Endothelial cell of umbilical vein (primary cell): ENCODE data around the gene ABL1. TPM values are rescaled to one million over a fixed set of nuclear protein-coding genes. Genes with fewer than 3 reads are reported as not detected.

Experiments used
- BruUV-seq: library from RNA; stranded (reverse); fragments of 400-500 nt; replicated peaks from 2 replicates; lab custom pipeline; 2021; lab: Mats Ljungman, UMichigan
- CTCF ChIA-PET: fragments of 300-600, 350-600 bp; sonication (Branson Sonifier 250); formaldehyde crosslinking; loops from one replicate; lab custom pipeline; 2021; ENCODE audit warnings: antibody characterized with exemption, inconsistent platforms; lab: Charles Lee
- POLR2A ChIA-PET: fragments of 300-600, 350-600 bp; sonication (Branson Sonifier 250); formaldehyde crosslinking; loops from one replicate; lab custom pipeline; 2021; ENCODE audit warnings: antibody characterized with exemption, inconsistent platforms; lab: Charles Lee
- DNase-seq: peaks from one replicate; pipeline ENCODE4 v3.0.0-alpha.2; 2011; ENCODE audit warnings: low read depth, low spot score
- FAIRE-seq: peaks from 2 replicates; lab custom pipeline; 2011; peaks lifted over from hg19 to GRCh38; lab: Jason Lieb, UNC
- H2AFZ ChIP-seq: 2 replicates; pipeline ENCODE4 v1.6.0; 2012; ENCODE audit warnings: low read depth, low read length, control low read depth, inconsistent platforms
- H3K27ac ChIP-seq: 2 replicates; pipeline ENCODE4 v1.5.1; 2011; ENCODE audit warnings: low read depth, mild to moderate bottlenecking, control low read depth, low read length, moderate library complexity; ENCODE audit not compliant: insufficient read depth
- H3K27me3 ChIP-seq, 2 experiments: 2 replicates each; pipeline versions ENCODE4 v1.6.0 to v1.6.1; 2011; ENCODE audit warnings: low read length in 2 of 2, mixed read lengths in 1 of 2; ENCODE audit not compliant: control insufficient read depth in 2 of 2, insufficient read depth in 2 of 2
- H3K36me3 ChIP-seq, 2 experiments: 2 replicates in 1 of 2; 3 replicates in 1 of 2; pipeline ENCODE4 v1.5.1; 2011; ENCODE audit warnings: low read length in 2 of 2, mild to moderate bottlenecking in 1 of 2, moderate library complexity in 1 of 2; ENCODE audit not compliant: control insufficient read depth in 2 of 2, insufficient read depth in 2 of 2; ENCODE audit errors: extremely low read depth in 1 of 2
- H3K4me1 ChIP-seq: 3 replicates; pipeline ENCODE4 v1.5.1; 2011; ENCODE audit warnings: mild to moderate bottlenecking, low read length; ENCODE audit not compliant: control insufficient read depth, insufficient read depth; ENCODE audit errors: extremely low read depth
- H3K4me2 ChIP-seq: 2 replicates; pipeline ENCODE4 v1.6.1; 2011; ENCODE audit warnings: low read length, control low read depth, mixed read lengths; ENCODE audit not compliant: insufficient read depth
- H3K4me3 ChIP-seq, 3 experiments: fragments of 200-600 bp in 1 of 3; sonication (generic), shearing (Covaris generic) in 1 of 3; replicated peaks in 1 of 3; 2 replicates each; pipeline ENCODE4 v1.5.1; 2011 to 2016; ENCODE audit warnings: control low read depth in 3 of 3, low read length in 3 of 3, mild to moderate bottlenecking in 2 of 3, inconsistent platforms in 1 of 3, low read depth in 1 of 3, moderate library complexity in 1 of 3; ENCODE audit not compliant: insufficient read depth in 1 of 3
- H3K79me2 ChIP-seq: 2 replicates; pipeline ENCODE4 v1.6.0; 2012; ENCODE audit warnings: low read length, inconsistent platforms; ENCODE audit not compliant: control insufficient read depth, insufficient read depth
- H3K9ac ChIP-seq: replicated peaks from 2 replicates; pipeline ENCODE3; 2011; ENCODE audit warnings: low read length, control low read depth; ENCODE audit not compliant: insufficient read depth; ENCODE audit errors: extremely low read depth
- H3K9me1 ChIP-seq: replicated peaks from 3 replicates; pipeline ENCODE4 v1.6.0; 2011; ENCODE audit warnings: mild to moderate bottlenecking, low read length; ENCODE audit not compliant: control insufficient read depth, insufficient read depth; ENCODE audit errors: extremely low read depth
- H3K9me3 ChIP-seq: replicated peaks from 2 replicates; pipeline ENCODE4 v1.5.1; 2012; ENCODE audit warnings: low read length, inconsistent platforms; ENCODE audit not compliant: control insufficient read depth, insufficient read depth
- H4K20me1 ChIP-seq: replicated peaks from 2 replicates; pipeline ENCODE3; 2011; ENCODE audit warnings: mild to moderate bottlenecking, low read length; ENCODE audit not compliant: control insufficient read depth, insufficient read depth; ENCODE audit errors: extremely low read depth
- CTCF ChIP-seq, 2 donors: IDR thresholded peaks; 1 replicate in 1 of 2; 2 replicates in 1 of 2; pipeline ENCODE4 v1.5.1; 2011; ENCODE audit warnings: low read length in 2 of 2, mild to moderate bottlenecking in 2 of 2, moderate library complexity in 2 of 2, control low read depth in 1 of 2, inconsistent platforms in 1 of 2, low read depth in 1 of 2; ENCODE audit not compliant: insufficient read depth in 1 of 2; ENCODE audit errors: extremely low read depth in 1 of 2
- EZH2 ChIP-seq: IDR thresholded peaks from 2 replicates; pipeline ENCODE4 v1.6.1; 2012; ENCODE audit warnings: borderline replicate concordance, low read depth, mild to moderate bottlenecking, moderate library complexity, low read length, inconsistent platforms; ENCODE audit not compliant: severe bottlenecking
- FOS ChIP-seq: IDR thresholded peaks from 2 replicates; pipeline ENCODE4 v1.6.1; 2011; ENCODE audit warnings: mild to moderate bottlenecking, low read length, moderate library complexity, borderline replicate concordance; ENCODE audit not compliant: insufficient read depth
- GATA2 ChIP-seq: IDR thresholded peaks from 2 replicates; pipeline ENCODE4 v1.7.0; 2011; ENCODE audit warnings: low read depth, mild to moderate bottlenecking, moderate library complexity, mixed read lengths, low read length; ENCODE audit not compliant: insufficient read length, insufficient read depth
- JUN ChIP-seq: IDR thresholded peaks from 2 replicates; pipeline ENCODE4 v1.6.1; 2011; ENCODE audit warnings: borderline replicate concordance, low read depth; ENCODE audit not compliant: insufficient read length, insufficient read depth
- MAX ChIP-seq: IDR thresholded peaks from 2 replicates; pipeline ENCODE4 v1.6.1; 2011; ENCODE audit not compliant: insufficient read depth, insufficient read length
- MYC ChIP-seq: IDR thresholded peaks from one replicate; pipeline ENCODE4 v1.6.1; 2011; ENCODE audit warnings: mild to moderate bottlenecking, low read depth, low read length
- POLR2A ChIP-seq: IDR thresholded peaks from 2 replicates; pipeline ENCODE4 v1.6.1; 2012; ENCODE audit warnings: low read depth, mild to moderate bottlenecking, control low read depth, low read length
- POLR2AphosphoS5 ChIP-seq: IDR thresholded peaks from 2 replicates; pipeline ENCODE4 v1.6.1; 2012; ENCODE audit warnings: low read depth, mild to moderate bottlenecking, control low read depth, low read length, moderate library complexity; ENCODE audit not compliant: insufficient read depth
- dilution Hi-C: fragments of 300-500 bp; cut with MboI; formaldehyde crosslinking; loops from one replicate; pipeline ENCODE4 v1.15.0; 2019; ENCODE audit warnings: low sequenced_read_pairs; ENCODE audit not compliant: extremely low pct_ligation_motif_present
- intact Hi-C: fragments of 100-400 bp; cut with micrococcal nuclease; formaldehyde crosslinking; loops from one replicate; pipeline ENCODE4 v1.10.0; 2022
- polyA plus RNA-seq, 4 experiments: library from polyadenylated mRNA; depleted of rRNA in 3 of 4; stranded (reverse) in 3 of 4; unstranded in 1 of 4; fragments of >200 nt; gene quantifications; 2 replicates each; pipeline versions ENCODE4 v1.2.1 to v1.2.3, GENCODE V29; 2011 to 2012; ENCODE audit warnings: missing spikeins in 1 of 4
- total RNA-seq: library from RNA; stranded (reverse); gene quantifications from 2 replicates; pipeline ENCODE4 v1.2.3, GENCODE V29; 2021

The ABL1 gene
- total and polyA plus RNA-seq, 2 donors (not counting 3 experiments of a cell fraction or from before 2014, with no cell fraction given): 32.1 to 87.1 TPM

GRCh38 chr9:130825809-130826208, 9.2 kb upstream of the ABL1 start:
- Histone ChIP-seq H3K27ac (no peak overlapping the region), H3K4me1 (peaks cover 5% of the 10 kb centered on the region), H2AFZ (no peak overlapping the region), H3K4me2 (no peak overlapping the region), H3K36me3 (no peaks in the 10 kb centered on the region), H3K9me1 (no peaks in the 10 kb centered on the region), H3K9me3 (no peaks in the 10 kb centered on the region), H3K79me2 (peaks cover 6% of the 10 kb centered on the region), H3K27me3 (no peaks in the 10 kb centered on the region), H3K4me3 (no peak overlapping the region), H4K20me1 (peaks cover 3% of the 10 kb centered on the region), H3K9ac (no peak overlapping the region)
- FAIRE-seq: no peak
- no peak for TF ChIP-seq MYC
- TF ChIP-seq EZH2: no peak
- TF ChIP-seq POLR2A: no peak
- no peak for TF ChIP-seq JUN
- TF ChIP-seq FOS: no peak
- no peak for TF ChIP-seq CTCF (IDR thresholded peaks at IDR 0.05; ENCODE audit: extremely low read depth in 1 of 2, insufficient read depth in 1 of 2, low read depth in 1 of 2, low read length in 2 of 2)
- no peak for TF ChIP-seq POLR2AphosphoS5
- TF ChIP-seq GATA2: no peak
- no peak for TF ChIP-seq MAX
- CTCF ChIA-PET: interaction anchor here (1.0 to 2.0 kb wide), 5 partner anchors 9 to 40 kb away, joined by 3 to 8 read pairs (median 3); no protein-coding TSS in a partner anchor
- intact Hi-C loops: no loop called here
- dilution Hi-C loops: no loop called here
- no peak for DNase-seq
- no TSS peak for BruUV-seq
- POLR2A ChIA-PET: no interaction called here
